ENCODE measurements around the gene SLF2.

The SLF2 gene

GRCh38 chr10:100997360-100998182, 84.8 kb downstream of the SLF2 start:
- peak overlapping the region; percentile 91 for H3K27ac ChIP-seq (ENCODE audit: poor library complexity, severe bottlenecking)
- H3K4me1 ChIP-seq (ENCODE audit: insufficient read depth, poor library complexity, severe bottlenecking) = peaks cover 8% of the 10 kb centered on the region
- peak overlapping the region; percentile 68 for H3K4me3 ChIP-seq (ENCODE audit: severe bottlenecking)
- TF ChIP-seq CTCF (IDR thresholded peaks at IDR 0.05; ENCODE audit: poor library complexity, severe bottlenecking) = peak; percentile 83
- ATAC-seq (ENCODE audit: low read depth) (peak; percentile 47), DNase-seq (ENCODE audit: low spot score) (no peak)
- no peaks in the 10 kb centered on the region for H3K9me3 ChIP-seq (ENCODE audit: severe bottlenecking)
- H3K27me3 ChIP-seq (ENCODE audit: insufficient read depth, poor library complexity, severe bottlenecking) = no peaks in the 10 kb centered on the region
- H3K36me3 ChIP-seq (ENCODE audit: low read depth) = peaks cover 20% of the 10 kb centered on the region

- peak overlapping the region; percentile 91 for H3K27ac ChIP-seq (ENCODE audit: poor library complexity, severe bottlenecking)
- ATAC-seq (ENCODE audit: low read depth) = peak; percentile 38
- no peak for DNase-seq (ENCODE audit: low spot score)
Observed at GRCh38 chr10:100998183-100998990, 85.6 kb downstream of the SLF2 start.

DNA sequence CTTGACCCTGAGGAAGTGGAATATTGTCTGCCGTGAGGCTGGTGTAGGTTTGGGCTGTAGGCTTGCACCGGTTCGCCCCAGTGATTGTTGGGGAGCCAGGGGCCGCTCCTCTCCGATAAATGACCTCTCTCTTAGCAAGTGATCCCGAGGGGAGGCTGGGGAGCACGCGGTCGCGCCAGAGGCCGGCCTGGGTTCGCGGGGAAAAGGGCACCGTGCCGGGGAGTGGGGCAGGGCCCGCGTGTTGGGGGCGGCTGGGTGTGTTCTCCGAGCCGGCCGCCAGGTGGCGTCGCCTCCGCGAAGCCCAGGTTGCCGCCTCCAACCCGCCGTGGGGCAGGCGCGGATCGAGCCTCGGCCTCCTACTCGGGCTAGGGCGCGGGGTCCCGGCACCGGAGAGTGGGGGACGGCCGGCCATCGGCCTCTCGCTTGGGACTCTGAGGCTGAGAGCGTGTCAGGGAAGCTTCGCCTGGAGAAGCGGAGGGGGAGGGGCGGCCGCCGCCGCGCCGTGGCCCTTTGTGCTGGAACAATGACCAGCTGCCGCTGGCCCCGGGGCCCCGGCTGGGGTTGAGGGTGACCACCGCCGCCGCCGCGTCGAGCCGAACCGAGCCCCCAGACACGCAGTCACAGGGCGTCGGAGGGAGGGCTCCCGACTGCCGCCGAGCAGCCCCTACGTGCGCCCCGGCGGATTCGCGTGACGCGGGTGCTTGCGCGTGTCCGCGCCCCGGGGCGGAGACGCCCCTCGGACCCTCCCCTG, 86.4 kb downstream of the SLF2 start:
- H3K9me3 ChIP-seq (ENCODE audit: severe bottlenecking) = no peaks in the 10 kb centered on the region
- DNase-seq (ENCODE audit: low spot score) = no peak
- peaks cover 8% of the 10 kb centered on the region for H3K4me1 ChIP-seq (ENCODE audit: insufficient read depth, poor library complexity, severe bottlenecking)
- peak; percentile 94 for TF ChIP-seq CTCF (IDR thresholded peaks at IDR 0.05; ENCODE audit: poor library complexity, severe bottlenecking)
- peak overlapping the region; percentile 68 for H3K4me3 ChIP-seq (ENCODE audit: severe bottlenecking)
- no peaks in the 10 kb centered on the region for H3K27me3 ChIP-seq (ENCODE audit: insufficient read depth, poor library complexity, severe bottlenecking)
- peaks cover 25% of the 10 kb centered on the region for H3K36me3 ChIP-seq (ENCODE audit: low read depth)
- peak overlapping the region; percentile 91 for H3K27ac ChIP-seq (ENCODE audit: poor library complexity, severe bottlenecking)
- ATAC-seq (ENCODE audit: low read depth) = peak; percentile 33

More at GRCh38 chr10:100998183-100998990, 85.6 kb downstream of the SLF2 start:
- peaks cover 8% of the 10 kb centered on the region for H3K4me1 ChIP-seq (ENCODE audit: insufficient read depth, poor library complexity, severe bottlenecking)
- H3K9me3 ChIP-seq (ENCODE audit: severe bottlenecking) = no peaks in the 10 kb centered on the region
- peaks cover 25% of the 10 kb centered on the region for H3K36me3 ChIP-seq (ENCODE audit: low read depth)
- H3K4me3 ChIP-seq (ENCODE audit: severe bottlenecking) = peak overlapping the region; percentile 68
- H3K27me3 ChIP-seq (ENCODE audit: insufficient read depth, poor library complexity, severe bottlenecking) = no peaks in the 10 kb centered on the region
- no peak for TF ChIP-seq CTCF (IDR thresholded peaks at IDR 0.05; ENCODE audit: poor library complexity, severe bottlenecking)

DNA sequence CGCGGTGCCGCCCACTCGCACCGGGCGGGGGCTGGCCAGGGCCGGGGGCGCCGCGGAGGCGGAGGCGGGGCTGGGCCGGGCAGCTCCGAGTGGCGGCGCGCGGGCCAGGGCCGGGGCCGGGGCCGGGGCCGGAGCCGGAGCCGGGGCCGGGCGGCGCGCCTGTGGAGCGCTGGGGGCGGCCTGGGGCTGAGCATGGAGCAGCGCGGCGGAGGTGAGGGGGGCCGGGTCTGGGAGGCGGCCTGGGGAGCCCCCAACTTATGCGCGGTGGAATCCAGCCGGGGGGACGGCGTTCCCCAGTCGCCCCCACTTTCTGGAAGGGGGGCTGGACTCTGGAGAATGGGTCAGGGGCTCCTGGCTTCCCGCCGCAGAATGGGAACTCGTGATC, 87.0 kb downstream of the SLF2 start, which contains the start of gene LZTS2:
LZTS2 (plus strand) TSS at position 67 of the 385 bp plus-strand sequence. CDS start 2,731 bp downstream, outside the sequence.
- TF ChIP-seq CTCF (IDR thresholded peaks at IDR 0.05; ENCODE audit: poor library complexity, severe bottlenecking) = no peak
- H3K27ac ChIP-seq (ENCODE audit: poor library complexity, severe bottlenecking) = peak within 1 kb of the TSS; percentile 91
- peak within 1 kb of the TSS; percentile 68 for H3K4me3 ChIP-seq (ENCODE audit: severe bottlenecking)
- DNase-seq (ENCODE audit: low spot score) (no peak), ATAC-seq (ENCODE audit: low read depth) (peak; percentile 1; the same call in 1 of the 3 replicates)
- H3K36me3 ChIP-seq (ENCODE audit: low read depth) = peaks cover 25% of the 10 kb centered on the region
- H3K9me3 ChIP-seq (ENCODE audit: severe bottlenecking) = no peaks in the 10 kb centered on the region
- H3K27me3 ChIP-seq (ENCODE audit: insufficient read depth, poor library complexity, severe bottlenecking) = no peaks in the 10 kb centered on the region
- H3K4me1 ChIP-seq (ENCODE audit: insufficient read depth, poor library complexity, severe bottlenecking) = peaks cover 8% of the 10 kb centered on the region

Data from RWPE2 (cell line).